Neural cell (in vitro differentiated cells): Measurements from ENCODE around the gene ENPP1. TPM values are rescaled to one million over a fixed set of nuclear protein-coding genes. Genes with fewer than 3 reads are reported as not detected.

ENCODE experiments used
- H2AFZ ChIP-seq: fragments of 200-600, 300-800 bp; sonication (generic), shearing (Covaris generic); 2 replicates; pipeline ENCODE4 v1.6.0; 2014; ENCODE audit warnings: low read depth, mild to moderate bottlenecking, antibody characterized with exemption, low read length, moderate library complexity
- H3F3A ChIP-seq: fragments of 200-600 bp; shearing (Covaris generic); 2 replicates; pipeline ENCODE4 v1.6.1; 2016; ENCODE audit warnings: mild to moderate bottlenecking, moderate library complexity, mixed read lengths, antibody characterized with exemption, low read length; ENCODE audit not compliant: insufficient read depth, poor library complexity, severe bottlenecking
- H3K27ac ChIP-seq: fragments of 200-600, 300-800 bp; sonication (generic), shearing (Covaris generic); 2 replicates; pipeline ENCODE4 v1.5.1; 2014; ENCODE audit warnings: mild to moderate bottlenecking, low read length, moderate library complexity
- H3K27me3 ChIP-seq: fragments of 300-800, 200-600 bp; sonication (generic), shearing (Covaris generic); 2 replicates; pipeline ENCODE4 v1.6.0; 2014; ENCODE audit warnings: mild to moderate bottlenecking, low read depth, low read length, moderate library complexity; ENCODE audit not compliant: insufficient read depth
- H3K36me3 ChIP-seq: fragments of 300-800, 200-600 bp; sonication (generic), shearing (Covaris generic); 2 replicates; pipeline ENCODE4 v1.5.1; 2014; ENCODE audit warnings: mild to moderate bottlenecking, antibody characterized with exemption, low read length, moderate library complexity; ENCODE audit not compliant: insufficient read depth
- H3K4me2 ChIP-seq: fragments of 300-800, 200-600 bp; sonication (generic), shearing (Covaris generic); 2 replicates; pipeline ENCODE4 v1.6.0; 2014; ENCODE audit warnings: mild to moderate bottlenecking, low read length
- H3K4me3 ChIP-seq: fragments of 300-800, 200-600 bp; sonication (generic), shearing (Covaris generic); 2 replicates; pipeline ENCODE4 v1.5.1; 2014; ENCODE audit warnings: mild to moderate bottlenecking, low read length, moderate library complexity
- H3K79me2 ChIP-seq: fragments of 200-600 bp; shearing (Covaris generic); replicated peaks from 2 replicates; pipeline ENCODE4 v1.6.0; 2014; ENCODE audit warnings: mild to moderate bottlenecking, low read length, moderate library complexity; ENCODE audit not compliant: insufficient read depth
- H3K9ac ChIP-seq: fragments of 300-800, 200-600 bp; sonication (generic), shearing (Covaris generic); 2 replicates; pipeline ENCODE4 v1.6.1; 2016; ENCODE audit warnings: mild to moderate bottlenecking, low read length, mixed read lengths
- H3K9me2 ChIP-seq: fragments of 200-600 bp; shearing (Covaris generic); 2 replicates; pipeline ENCODE4 v1.6.1; 2016; ENCODE audit warnings: mild to moderate bottlenecking, low read length, mixed read lengths; ENCODE audit not compliant: insufficient read depth
- H3K9me3 ChIP-seq: fragments of 200-600, 300-800 bp; sonication (generic), shearing (Covaris generic); 2 replicates; pipeline ENCODE4 v1.6.1; 2016; ENCODE audit warnings: mild to moderate bottlenecking, mixed run types, low read length, moderate library complexity, mixed read lengths
- H4K20me1 ChIP-seq: fragments of 200-600 bp; shearing (Covaris generic); 2 replicates; pipeline ENCODE4 v1.6.1; 2016; ENCODE audit warnings: mild to moderate bottlenecking, mixed run types; ENCODE audit not compliant: insufficient read depth
- CTCF ChIP-seq: fragments of 450-650 bp; IDR thresholded peaks from 2 replicates; pipeline ENCODE4 v1.5.1; 2014; ENCODE audit warnings: antibody characterized with exemption, mild to moderate bottlenecking, moderate library complexity; ENCODE audit not compliant: poor library complexity, severe bottlenecking
- EP300 ChIP-seq: fragments of 450-650 bp; conservative IDR thresholded peaks from 2 replicates; pipeline ENCODE4 v1.6.1; 2014; ENCODE audit warnings: antibody characterized with exemption, mild to moderate bottlenecking, moderate library complexity; ENCODE audit not compliant: poor library complexity, severe bottlenecking
- EZH2 ChIP-seq: fragments of 200-600, 300-800 bp; shearing (Covaris generic), sonication (generic); IDR thresholded peaks from 2 replicates; pipeline ENCODE4 v1.6.1; 2014; ENCODE audit warnings: antibody characterized with exemption, low read length, borderline replicate concordance, mild to moderate bottlenecking; ENCODE audit not compliant: insufficient read depth, poor library complexity, severe bottlenecking
- MXI1 ChIP-seq: fragments of 450-650 bp; conservative IDR thresholded peaks from 2 replicates; pipeline ENCODE4 v1.6.1; 2014; ENCODE audit warnings: antibody characterized with exemption, mild to moderate bottlenecking; ENCODE audit not compliant: poor library complexity, severe bottlenecking
- POLR2AphosphoS5 ChIP-seq: IDR thresholded peaks from 2 replicates; pipeline ENCODE4 v1.6.1; 2012
- RAD21 ChIP-seq: fragments of 450-650 bp; conservative IDR thresholded peaks from 2 replicates; pipeline ENCODE4 v1.6.1; 2014; ENCODE audit warnings: antibody characterized with exemption, mild to moderate bottlenecking, moderate library complexity
- REST ChIP-seq: IDR thresholded peaks from 2 replicates; pipeline ENCODE4 v1.6.1; 2012; ENCODE audit warnings: borderline replicate concordance
- SMC3 ChIP-seq: fragments of 450-650 bp; conservative IDR thresholded peaks from 2 replicates; pipeline ENCODE4 v1.6.1; 2014; ENCODE audit warnings: antibody characterized with exemption, mild to moderate bottlenecking, moderate library complexity; ENCODE audit not compliant: poor library complexity
- TAF1 ChIP-seq: IDR thresholded peaks from 2 replicates; pipeline ENCODE4 v1.6.1; 2012; ENCODE audit warnings: low read depth
- polyA plus RNA-seq: library from polyadenylated mRNA; depleted of rRNA; stranded (reverse); fragments of >200 nt; gene quantifications from 2 replicates; pipeline ENCODE4 v1.2.3, GENCODE V29; 2014

ENPP1 gene
- polyA plus RNA-seq, 1 donor from 2014 or later: not detected

- no peaks in the 10 kb centered on the region for H3K9me2 ChIP-seq
- H3K79me2 ChIP-seq: no peaks in the 10 kb centered on the region
- H3K9ac ChIP-seq: no peak overlapping the region
- TF ChIP-seq TAF1: no peak
- no peak for TF ChIP-seq EP300
- no peak for TF ChIP-seq MXI1
- no peak for TF ChIP-seq EZH2
- no peak for TF ChIP-seq SMC3
- no peak overlapping the region for H2AFZ ChIP-seq
- peaks cover 23% of the 10 kb centered on the region for H3K27me3 ChIP-seq
- no peak overlapping the region for H3K27ac ChIP-seq
- no peaks in the 10 kb centered on the region for H4K20me1 ChIP-seq
- no peaks in the 10 kb centered on the region for H3K9me3 ChIP-seq
- no peak overlapping the region for H3K4me3 ChIP-seq
- no peak overlapping the region for H3K4me2 ChIP-seq
- no peaks in the 10 kb centered on the region for H3F3A ChIP-seq
- no peaks in the 10 kb centered on the region for H3K36me3 ChIP-seq
These were observed 3.7 kb upstream of the ENPP1 start for GRCh38 chr6:131804131-131804530.

- Histone ChIP-seq H3F3A (no peaks in the 10 kb centered on the region), H4K20me1 (no peaks in the 10 kb centered on the region), H3K36me3 (no peaks in the 10 kb centered on the region), H3K4me3 (peak overlapping the region; percentile 68), H3K27ac (no peak overlapping the region), H3K79me2 (no peaks in the 10 kb centered on the region), H3K9me2 (no peaks in the 10 kb centered on the region), H3K9me3 (no peaks in the 10 kb centered on the region), H3K4me2 (peak overlapping the region; percentile 49), H3K9ac (peak overlapping the region; percentile 34), H3K27me3 (peaks cover 29% of the 10 kb centered on the region), H2AFZ (no peak overlapping the region)
- TF ChIP-seq MXI1: no peak
These were observed 538 bp upstream of the ENPP1 start for GRCh38 chr6:131807321-131807643.

GRCh38 chr6:131808460-131809269, 845 bp downstream of the ENPP1 start:
- H3K27ac ChIP-seq: no peak overlapping the region
- H3K79me2 ChIP-seq: no peaks in the 10 kb centered on the region
- H3K27me3 ChIP-seq: peaks cover 29% of the 10 kb centered on the region
- peak overlapping the region; percentile 83 for H3K4me2 ChIP-seq
- no peaks in the 10 kb centered on the region for H3K9me3 ChIP-seq
- H3F3A ChIP-seq: no peaks in the 10 kb centered on the region
- peak overlapping the region; percentile 79 for H3K4me3 ChIP-seq
- no peaks in the 10 kb centered on the region for H3K9me2 ChIP-seq
- TF ChIP-seq MXI1 (no peak), SMC3 (no peak), POLR2AphosphoS5 (no peak), CTCF (no peak), REST (no peak), TAF1 (no peak), EP300 (no peak), RAD21 (no peak), EZH2 (no peak)
- H3K9ac ChIP-seq: peak overlapping the region; percentile 42
- H2AFZ ChIP-seq: peak overlapping the region; percentile 57
- no peaks in the 10 kb centered on the region for H4K20me1 ChIP-seq
- no peaks in the 10 kb centered on the region for H3K36me3 ChIP-seq
